NCI-H1417 (cell line): ENCODE measurements around the gene HS6ST3.
A peak's percentile ranks its signal among the peaks of the same experiment; 100 is the strongest.

ENCODE experiments used
- DNase-seq, 3 experiments: peaks; one replicate each; lab custom pipeline; 2025; lab: John Stamatoyannopoulos, UW

Gene HS6ST3

DNA sequence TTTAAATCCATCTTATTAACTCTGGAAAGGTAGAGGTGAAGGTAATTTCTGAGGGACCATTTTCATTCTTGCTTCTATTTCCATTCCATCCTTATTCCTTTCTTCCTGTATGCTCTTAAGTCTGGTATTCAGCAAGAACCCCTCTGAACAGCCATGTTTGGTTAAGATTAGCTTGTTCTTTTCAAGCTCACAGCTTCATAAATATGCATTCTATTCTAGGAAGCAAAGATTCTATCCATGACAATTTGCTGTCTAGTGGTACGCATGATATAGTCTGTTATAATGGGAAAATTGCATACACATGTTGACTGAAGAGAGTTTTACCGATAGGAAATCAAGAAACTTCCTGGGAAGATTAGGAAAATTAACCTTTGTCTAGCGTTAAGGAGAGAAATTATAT is 218.7 kb downstream of the HS6ST3 start:
- no peak for DNase-seq

DNA sequence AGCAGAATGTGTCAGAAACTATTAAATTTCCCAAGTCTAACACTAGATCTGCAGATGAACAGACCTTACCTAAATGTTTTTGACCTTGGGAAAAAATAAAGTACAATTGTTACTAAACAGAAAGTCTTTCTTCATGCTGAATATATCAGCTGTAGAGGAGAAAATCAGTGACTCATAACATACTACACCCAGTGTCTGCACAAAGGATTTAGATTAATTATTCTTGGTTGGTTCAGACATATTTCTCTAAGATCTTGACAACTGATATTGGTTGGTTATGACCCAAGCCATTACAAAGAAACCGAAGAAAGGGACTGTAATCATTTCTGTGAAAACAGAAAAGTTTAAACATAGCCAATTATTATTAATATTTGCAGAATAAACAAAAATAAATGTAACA is 225.1 kb downstream of the HS6ST3 start:
- DNase-seq: no peak

GRCh38 chr13:96338030-96338429 is 248.1 kb downstream of the HS6ST3 start:
- DNase-seq: no peak

GRCh38 chr13:96342286-96342685 is 252.4 kb downstream of the HS6ST3 start:
- DNase-seq: no peak

DNA sequence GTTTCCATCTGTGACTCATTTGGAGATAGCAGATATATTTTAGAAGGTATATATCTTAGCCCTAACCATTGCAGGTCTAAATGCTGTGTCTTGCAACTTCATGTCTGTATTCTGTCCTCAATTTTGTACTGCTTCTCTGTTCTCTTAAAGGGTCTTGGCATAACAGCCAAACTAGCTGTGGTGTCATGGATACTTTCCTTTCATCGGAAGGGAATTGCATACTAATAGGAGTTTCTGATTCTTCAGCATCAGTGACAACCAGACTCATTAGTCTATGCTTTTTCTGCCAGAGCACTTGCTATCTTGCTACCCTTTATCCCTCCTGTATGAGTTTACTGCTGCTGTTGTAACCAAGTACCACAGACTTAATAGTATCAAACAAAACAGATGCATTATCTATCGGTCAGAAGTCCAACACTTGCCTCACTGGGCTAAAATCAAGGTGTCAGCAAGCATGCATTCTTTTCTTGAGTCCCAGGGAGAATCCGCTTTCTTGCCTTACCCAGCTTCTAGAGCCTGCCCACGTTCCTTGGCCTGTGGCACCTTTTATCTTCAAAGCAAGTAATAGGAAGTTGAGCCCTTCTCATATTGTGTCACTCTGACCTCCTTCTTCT is 253.1 kb downstream of the HS6ST3 start:
- DNase-seq: no peak

- DNase-seq: no peak
These were observed 257.0 kb downstream of the HS6ST3 start for GRCh38 chr13:96346921-96347320.

DNA sequence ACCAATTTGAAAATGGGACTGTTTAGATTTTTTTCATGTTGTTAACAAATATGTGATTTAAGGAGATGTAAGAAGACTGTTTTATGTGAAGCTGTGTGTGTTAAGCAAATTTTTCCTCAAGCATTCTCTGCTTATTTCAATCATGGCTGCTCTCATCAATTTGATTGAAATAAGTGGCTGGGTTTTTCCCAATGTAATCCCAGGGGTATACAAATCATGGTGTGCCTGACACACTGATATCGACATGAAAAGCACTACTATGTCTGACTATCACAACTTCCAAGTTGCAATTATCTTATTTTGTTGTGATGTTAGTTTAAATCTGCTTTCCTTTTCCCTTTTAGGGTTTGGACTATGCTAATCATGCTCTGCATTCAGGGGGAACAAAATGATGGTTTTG is 283.7 kb downstream of the HS6ST3 start:
- DNase-seq: no peak

GRCh38 chr13:96377835-96378234 is 287.9 kb downstream of the HS6ST3 start:
- no peak for DNase-seq

DNA sequence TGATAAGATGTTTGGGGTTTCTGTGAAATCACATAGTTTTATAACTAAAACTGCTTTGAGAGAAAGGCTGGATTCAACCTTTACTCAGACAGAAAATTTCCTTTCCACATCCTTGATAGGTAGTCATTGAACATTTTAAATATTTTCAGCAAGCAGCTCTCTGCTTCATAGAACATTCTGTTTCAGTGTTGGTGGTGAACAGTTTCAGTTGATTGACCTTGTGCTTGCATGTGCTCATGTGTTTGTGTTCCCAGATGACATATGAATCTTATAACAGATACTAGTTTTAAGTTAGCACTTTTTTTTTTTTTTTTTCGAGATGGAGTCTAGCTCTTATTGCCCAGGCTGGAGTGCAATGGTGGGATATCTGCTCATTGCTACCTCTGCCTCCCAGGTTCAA is 290.1 kb downstream of the HS6ST3 start:
- DNase-seq: no peak

GRCh38 chr13:96381681-96382080 is 291.8 kb downstream of the HS6ST3 start:
- no peak for DNase-seq

GRCh38 chr13:96388598-96388997 is 298.7 kb downstream of the HS6ST3 start:
- no peak for DNase-seq

GRCh38 chr13:96391606-96392005 is 301.7 kb downstream of the HS6ST3 start:
- no peak for DNase-seq

GRCh38 chr13:96397807-96398206 is 307.9 kb downstream of the HS6ST3 start:
- no peak for DNase-seq

GRCh38 chr13:96398486-96398885 is 308.6 kb downstream of the HS6ST3 start:
- no peak for DNase-seq

GRCh38 chr13:96403241-96403640 is 313.3 kb downstream of the HS6ST3 start:
- no peak for DNase-seq

- no peak for DNase-seq
These were observed 313.7 kb downstream of the HS6ST3 start for GRCh38 chr13:96403651-96404050.

- peak in 1 of 3 experiments; percentile 43 for DNase-seq
These were observed 326.0 kb downstream of the HS6ST3 start for GRCh38 chr13:96415831-96416385.

DNA sequence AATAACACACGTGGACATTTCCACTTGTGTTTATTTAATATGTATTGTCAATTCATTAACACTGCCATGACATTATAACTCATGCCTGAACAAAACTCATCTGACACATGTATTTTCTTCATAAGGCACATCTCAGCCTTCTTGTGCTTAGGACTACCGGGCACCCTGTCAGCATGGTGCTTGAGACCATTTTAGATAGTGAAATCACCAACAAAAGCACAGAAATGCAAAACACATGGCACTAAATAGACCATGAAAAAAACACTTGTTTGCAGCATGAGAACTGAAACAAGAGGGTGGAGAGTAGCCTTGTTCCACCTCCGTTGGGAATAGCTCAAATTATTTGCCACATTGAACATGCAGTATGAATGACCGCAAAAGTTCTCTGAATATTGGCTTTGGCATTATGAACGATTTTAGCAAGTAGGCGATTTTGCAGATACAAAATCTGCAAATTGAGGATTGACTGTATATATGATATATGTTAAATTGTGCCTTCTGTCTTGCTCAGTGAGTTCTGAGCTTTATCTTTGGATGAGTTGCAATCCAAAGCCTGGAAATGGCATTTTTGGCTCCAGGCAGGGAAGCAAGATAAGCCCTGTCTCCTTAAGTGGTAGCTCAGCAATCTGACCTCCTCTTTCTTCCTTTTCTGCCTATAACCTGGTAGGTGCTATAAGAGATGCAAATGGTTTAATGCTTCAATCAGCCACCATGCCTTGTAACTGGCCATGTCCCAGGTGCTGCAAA is 328.2 kb downstream of the HS6ST3 start:
- peak in 1 of 3 experiments; percentile 88 for DNase-seq

DNA sequence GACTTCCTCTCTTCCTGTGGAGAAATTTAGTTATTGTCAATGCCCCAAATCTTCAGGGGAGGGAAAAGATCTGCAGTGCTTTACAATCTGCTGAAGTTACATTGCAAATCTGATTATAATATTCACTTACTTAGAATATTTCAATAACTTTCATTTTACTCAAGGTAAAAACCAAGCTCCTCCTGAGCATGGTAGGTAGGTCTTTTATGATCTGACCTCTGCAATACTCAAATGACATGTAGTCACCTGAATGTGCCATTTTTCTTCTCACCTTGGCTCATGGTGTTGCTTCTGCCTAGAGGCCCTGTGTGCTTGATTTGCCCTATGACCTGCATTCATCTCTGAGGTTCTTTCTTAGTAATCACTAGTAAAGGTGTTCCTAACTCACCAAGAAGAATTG is 331.4 kb downstream of the HS6ST3 start:
- no peak for DNase-seq

DNA sequence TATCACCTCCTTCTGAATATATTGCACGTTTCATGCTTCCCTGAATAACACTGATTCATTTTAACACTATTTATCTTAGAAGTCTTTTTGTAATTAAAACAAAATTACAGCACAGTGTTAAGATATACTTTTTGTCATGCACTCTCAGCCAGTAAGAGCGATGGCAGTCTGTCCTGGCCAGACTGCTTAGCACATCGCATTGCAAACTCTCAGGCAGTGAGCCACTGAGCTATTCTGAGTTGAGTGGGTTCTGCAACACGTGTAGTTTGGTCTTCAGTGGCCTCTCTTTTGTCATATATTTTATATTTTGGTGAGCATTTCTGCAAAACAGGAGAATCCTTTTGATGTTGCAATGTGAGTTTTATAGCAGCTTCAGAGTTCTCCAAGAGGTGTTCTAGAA is 332.1 kb downstream of the HS6ST3 start:
- DNase-seq: no peak

DNA sequence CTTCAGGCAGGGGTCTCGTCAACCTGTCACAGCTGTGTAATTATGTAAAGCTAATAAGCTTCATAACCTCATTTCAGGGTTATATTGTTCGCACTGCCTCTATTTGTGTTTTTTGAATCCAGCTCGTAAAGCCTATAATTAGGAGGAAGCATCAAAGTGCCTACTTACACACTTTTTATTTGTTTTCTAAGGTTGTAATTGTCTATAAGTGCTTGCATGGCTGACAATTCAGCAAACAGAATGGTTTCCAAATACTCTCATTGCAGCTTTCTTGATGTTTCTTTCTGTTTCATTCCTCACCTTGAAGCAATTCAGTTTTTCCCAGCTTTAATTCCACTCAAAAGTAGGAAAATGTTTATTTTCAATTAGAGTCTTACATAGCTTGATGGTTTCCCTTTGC is 336.3 kb downstream of the HS6ST3 start:
- DNase-seq: peak in 2 of 3 experiments; percentile 70 to 94

- DNase-seq: no peak
These were observed 339.0 kb downstream of the HS6ST3 start for GRCh38 chr13:96428911-96429310.

DNA sequence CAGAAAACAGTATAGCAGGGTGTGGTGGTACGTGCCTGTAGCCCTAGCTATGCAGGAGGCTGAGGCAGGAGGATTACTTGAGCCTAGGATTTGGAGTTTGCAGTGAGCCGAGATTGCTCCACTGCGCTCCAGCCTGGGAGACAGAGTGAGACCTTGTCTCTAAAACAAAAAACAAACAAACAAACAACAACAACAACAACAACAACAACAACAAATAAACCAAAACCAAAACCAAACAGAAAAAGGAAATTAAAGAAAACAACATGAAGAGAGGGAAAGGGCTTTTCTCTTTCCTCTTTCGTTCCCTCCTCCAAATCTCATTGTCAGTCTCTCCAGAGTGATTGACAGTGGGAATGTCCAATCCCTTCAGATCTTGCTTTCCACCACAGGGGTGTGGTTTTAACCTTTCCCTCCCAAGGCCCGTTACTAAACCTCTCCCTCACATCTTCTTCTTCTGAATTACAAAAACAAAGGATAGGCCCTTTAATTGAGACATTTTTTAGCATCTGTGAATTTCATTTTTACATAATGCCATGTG is 341.2 kb downstream of the HS6ST3 start:
- DNase-seq: no peak
